COLO668 (cell line): ENCODE measurements around the gene POLR2F.
"Not testable (repeated sequence)": the region's sequence is repeated elsewhere in the genome, so short reads cannot be mapped to it uniquely, and the experiment has no call there.

Experiments
- DNase-seq: peaks from one replicate; lab custom pipeline; 2025; ENCODE audit not compliant: unreplicated experiment; lab: John Stamatoyannopoulos, UW

POLR2F gene

DNA sequence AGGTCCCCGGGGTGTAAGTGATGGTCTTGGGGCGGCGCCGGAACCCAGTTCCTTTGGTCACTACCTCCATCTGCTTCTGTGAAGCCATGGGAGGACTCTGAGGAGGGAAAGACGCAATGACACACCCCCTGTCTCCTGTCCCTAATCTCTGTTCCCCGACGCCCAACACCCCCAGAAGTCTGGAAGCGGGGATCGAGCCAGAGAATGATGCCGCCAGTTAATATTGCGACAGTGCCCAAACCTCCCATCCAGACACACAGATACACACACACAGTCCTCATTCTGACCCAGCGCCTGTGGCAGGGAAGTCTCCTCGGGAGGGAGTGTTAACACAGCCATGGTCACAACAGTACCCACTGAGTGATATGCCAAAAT lies 450 bp upstream of the POLR2F start:
- DNase-seq: no peak

DNA sequence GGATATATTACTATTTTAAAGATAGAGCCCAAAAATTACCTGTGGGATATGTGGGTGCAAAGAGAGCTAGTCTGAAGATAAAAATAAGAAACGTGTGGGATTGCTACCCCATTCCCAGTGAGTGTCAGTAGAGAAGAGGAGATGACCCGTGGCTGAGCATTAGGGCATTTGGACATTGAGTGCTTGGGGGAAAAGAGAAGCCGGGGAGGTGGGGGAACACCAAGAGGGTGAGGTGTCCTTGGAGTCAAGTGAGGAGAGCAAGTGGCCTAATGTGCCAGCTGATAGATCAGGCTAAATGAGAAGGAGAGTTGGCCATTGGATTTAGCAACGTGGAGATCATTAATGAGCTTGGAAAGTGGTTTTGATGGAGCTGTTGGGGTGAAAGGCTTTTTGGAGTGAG lies 1.2 kb downstream of the POLR2F start:
- DNase-seq: no peak

DNA sequence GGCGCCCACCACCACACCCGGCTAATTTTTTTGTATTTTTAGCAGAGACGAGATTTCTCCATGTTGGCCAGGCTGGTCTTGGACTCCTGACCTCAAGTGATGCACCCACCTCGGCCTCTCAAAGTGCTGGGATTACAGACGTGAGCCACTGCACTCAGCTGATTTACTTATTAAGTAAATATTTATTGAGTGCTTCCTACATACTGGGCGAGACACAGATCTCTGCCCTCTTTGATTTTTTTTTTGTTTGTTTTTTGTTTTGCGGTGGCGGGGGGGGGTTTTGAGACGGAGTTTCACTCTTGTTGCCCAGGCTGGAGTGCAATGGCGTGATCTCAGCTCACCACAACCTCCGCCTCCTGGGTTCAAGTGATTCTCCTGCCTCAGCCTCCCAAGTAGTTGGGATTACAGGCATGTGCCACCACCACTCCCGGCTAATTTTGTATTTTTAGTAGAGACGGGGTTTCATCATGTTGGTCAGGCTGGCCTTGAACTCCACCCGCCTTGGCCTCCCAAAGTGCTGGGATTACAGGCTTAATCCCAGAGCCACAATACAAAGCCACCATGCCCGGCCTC lies 2.4 kb downstream of the POLR2F start:
- DNase-seq: not testable (repeated sequence)

- DNase-seq: no peak
Observed at GRCh38 chr22:37957232-37957631, 3.7 kb downstream of the POLR2F start.

DNA sequence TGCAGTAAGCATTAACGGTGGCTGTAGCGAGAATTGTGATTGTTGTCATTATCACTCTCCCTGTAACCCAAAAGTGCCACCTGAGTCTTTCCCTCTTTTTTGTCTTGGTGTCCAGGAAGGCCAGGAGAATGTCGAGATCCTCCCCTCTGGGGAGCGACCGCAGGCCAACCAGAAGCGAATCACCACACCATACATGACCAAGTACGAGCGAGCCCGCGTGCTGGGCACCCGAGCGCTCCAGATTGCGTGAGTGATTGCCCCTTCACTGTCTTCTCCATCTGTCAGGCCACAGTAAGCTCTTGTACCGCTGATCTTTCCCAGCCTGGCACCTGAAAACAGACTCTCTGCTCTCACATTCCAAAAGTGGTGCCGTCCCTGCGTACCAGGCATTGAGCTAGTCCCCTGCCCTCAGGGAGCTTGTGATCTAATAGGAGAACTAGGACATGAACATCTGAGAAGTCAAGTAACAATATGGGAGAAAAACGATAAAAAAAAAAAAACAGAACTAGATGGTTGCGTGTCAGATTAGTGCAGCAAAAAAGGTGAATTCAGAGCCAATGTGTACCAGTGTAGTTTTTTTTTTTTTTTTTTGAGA lies 5.8 kb downstream of the POLR2F start:
- no peak for DNase-seq

DNA sequence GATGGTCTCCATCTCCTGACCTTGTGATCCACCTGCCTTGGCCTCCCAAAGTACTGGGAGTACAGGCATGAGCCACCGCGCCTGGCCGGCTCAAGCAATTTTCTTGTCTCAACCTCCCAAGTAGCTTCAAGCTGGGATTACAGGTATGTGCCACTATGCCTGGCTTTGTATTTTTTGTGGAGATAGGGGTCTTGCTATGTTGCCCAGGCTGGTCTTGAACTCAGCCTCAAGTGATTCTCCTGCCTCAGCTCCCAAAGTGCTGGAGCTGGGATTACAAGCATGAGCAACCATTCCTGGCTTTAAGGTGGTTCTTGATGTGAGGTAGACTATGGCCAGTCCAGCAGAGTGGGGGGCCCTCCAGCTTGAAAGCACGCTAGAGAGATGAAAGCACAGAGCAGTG lies 7.6 kb downstream of the POLR2F start:
- no peak for DNase-seq

DNA sequence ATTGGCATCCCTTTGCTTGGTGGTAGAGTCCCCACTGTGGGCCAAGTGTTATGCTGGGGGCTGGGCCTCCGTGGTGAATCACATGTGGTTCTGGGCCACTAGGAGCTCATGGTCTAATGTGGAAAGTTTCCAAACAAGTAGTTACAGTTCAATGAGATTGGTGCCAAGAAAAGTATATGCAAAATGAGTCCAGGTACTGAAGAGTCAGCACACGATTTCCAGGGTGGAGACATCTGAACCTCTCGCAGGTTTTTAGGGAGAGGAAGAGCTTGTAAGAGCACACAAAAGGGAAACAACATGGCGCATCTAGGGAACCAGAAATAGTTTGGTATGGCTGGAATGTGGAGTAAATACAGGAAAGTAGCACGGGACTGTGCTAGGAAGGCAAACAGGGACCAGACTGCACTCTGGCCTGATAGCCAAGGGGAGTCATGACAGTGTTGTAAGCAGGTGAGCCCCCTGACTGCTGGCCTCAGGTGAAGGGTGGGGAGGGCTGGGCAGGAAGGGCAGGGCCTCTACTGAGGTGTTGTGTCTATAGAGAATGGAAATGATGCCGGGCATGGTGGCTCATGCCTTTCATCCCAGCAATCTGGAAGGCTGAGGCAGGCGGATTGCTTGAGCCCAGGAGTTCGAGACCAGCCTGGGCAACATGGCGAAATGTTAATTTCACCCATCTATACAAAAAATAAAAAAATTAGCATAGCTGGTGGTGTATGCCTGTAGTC lies 12.6 kb downstream of the POLR2F start:
- no peak for DNase-seq

DNA sequence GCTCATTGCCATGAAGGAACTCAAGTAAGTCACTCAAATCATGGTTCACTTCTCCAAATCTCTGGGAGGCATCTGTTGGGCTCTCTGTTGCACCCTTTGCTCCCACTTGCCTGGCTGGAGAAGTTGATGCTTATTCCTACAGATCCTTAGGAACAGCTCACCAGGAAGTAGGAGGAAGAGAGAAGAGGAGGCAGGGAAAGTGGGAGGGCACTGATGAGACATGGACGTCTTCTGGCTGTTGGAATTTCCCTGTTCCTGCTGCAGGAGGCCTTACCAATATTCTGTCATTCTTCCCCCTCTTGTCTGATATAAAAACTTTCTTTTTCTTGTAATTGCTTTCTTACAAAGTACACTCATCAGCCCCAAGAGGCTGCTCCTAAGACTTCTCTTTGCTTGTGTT lies 13.6 kb downstream of the POLR2F start:
- DNase-seq: no peak

GRCh38 chr22:37967637-37968451 lies 14.3 kb downstream of the POLR2F start:
- DNase-seq: no peak

DNA sequence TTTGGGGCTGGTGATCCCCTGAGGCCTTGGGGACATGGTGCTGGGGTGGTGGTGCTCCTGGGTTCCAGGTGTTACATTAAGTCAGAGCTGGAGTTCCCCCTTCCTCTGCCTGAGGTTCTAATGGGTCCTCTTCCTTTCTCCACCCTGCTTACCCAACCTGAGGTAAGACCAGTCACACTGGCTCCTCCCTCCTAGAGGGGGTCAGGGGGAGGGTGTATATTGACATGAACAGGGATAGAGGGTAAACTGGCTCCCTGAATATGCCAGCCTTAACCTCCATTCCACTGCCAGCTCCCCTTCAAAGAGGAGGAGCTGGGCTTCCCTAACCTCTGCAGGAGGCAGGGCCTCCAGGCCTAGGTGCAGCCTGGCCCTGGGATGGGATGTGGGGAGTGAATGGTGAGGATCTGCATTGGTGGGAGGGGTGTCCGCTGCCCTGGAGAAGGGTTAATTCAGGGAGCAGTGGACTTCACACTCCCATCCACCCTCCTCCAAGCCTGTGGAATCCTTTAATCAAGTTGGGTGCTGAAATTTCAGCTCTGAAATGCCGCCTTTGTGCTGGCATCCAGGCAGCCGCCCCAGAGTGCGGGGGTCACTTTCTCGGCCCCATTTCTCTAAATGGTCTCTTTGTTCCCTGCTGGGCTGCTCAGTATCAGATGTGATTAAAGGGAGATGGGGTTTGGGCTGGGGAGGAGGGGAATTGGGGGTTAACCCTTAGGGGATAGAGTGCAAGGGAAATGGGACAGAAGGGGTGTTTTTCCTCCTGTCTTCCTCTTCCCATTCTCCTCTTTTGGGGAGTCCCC lies 15.2 kb downstream of the POLR2F start:
- DNase-seq: no peak

DNA sequence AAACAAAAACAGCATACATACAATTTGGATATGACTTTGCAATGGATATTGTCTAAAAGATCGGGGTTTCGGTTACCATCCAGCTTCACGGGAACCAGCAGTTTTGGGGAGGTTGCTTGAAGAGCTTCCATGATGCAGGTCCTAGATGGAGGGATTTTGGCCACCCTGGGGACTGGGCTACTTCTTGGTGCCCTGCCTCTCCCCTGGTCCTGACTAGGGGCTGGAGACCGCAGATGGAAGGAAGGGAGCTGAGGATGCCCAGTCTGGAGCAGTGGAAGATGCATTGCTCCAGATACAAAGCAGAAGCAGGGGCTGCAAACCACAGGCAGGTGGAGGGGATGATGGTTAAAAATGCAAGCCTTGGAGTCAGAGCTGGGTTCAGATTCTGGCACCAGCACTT lies 17.4 kb downstream of the POLR2F start:
- DNase-seq: no peak

GRCh38 chr22:37971475-37972434 lies 18.3 kb downstream of the POLR2F start:
- DNase-seq: no peak

- no peak for DNase-seq
Observed at GRCh38 chr22:37972527-37972926, 19.0 kb downstream of the POLR2F start.

- no peak for DNase-seq
Observed at GRCh38 chr22:37973271-37974170, 20.0 kb downstream of the POLR2F start.

DNA sequence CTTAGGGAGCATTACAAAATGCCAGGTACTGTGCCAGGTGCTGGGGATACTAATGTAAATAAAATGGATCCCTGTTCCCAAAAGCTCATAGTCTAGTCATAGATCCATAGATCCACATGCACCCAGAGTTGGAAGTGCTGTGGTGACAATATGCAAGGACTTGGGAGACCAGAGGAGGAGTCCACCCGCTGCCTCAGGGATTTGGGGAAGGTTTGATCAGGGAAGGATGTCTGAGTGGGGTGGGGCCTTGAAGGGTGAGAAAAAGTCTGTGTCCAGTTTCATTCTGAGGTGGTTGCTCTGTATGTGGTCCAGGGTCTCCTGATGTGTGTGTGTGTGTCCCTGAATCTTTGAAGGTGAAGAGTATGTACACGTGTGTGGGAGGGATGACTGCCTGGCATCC lies 21.7 kb downstream of the POLR2F start:
- DNase-seq: no peak

DNA sequence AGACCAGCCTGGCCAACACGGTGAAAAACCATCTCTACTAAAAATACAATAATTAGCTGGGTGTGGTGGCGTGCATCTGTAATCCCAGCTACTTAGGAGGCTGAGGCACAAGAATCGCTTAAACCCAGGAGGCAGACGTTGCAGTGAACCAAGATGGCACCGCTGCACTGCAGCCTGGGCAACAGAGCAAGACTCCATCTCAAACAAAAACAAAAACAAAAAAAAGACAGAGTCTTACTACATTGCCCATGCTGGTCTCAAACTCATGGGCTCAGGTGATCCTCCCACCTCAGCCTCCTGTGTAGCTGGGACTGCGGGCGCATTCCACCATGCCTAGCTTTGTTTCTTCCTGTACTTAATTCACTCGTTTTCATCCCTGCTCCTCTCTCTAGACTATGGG lies 22.5 kb downstream of the POLR2F start:
- DNase-seq: not testable (repeated sequence)

DNA sequence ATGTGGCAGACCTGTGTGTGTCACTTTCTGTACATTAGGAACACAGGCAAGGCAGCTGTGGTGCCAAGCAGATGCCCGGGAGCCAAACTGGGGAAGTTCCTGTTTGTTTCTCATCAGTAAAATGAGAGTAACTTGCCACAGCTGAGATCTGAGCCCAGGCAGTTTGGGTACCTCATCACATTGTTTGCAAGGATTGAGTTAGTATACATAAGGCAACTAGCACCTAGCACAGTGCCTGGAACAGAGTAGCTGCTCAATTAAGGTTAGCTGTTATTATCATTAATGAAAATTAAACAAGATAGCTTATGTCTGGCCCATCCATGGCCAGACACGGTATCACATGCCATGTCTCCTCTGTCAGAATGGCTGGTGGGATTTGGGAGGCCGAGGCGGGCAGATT lies 23.0 kb downstream of the POLR2F start:
- DNase-seq: no peak

DNA sequence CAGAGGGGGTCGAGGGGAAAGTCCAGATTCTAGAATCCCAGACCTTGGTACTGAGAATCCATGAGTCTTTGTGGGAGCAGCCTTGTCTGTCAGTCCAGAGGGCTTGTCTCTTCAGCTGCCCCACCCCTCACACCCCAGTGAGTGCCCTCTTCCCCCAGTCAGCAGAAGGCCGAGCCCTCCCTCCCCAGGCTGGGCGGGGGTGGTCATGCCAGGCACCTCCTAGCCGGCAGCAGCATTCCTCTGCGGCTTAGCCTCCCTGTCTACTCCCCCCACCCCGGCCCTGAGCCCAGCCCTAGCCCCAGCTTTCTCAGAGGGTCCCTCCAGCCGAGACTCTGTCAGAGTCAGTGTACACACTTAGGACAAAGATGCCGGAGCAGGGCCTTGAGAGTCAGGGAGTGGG lies 26.3 kb downstream of the POLR2F start:
- DNase-seq: no peak
